AG09319 (cell line): Measurements from ENCODE around the gene HELQ.

Experiments
- DNase-seq: peaks from one replicate; pipeline ENCODE4 v3.0.0-alpha.2; 2010; ENCODE audit warnings: low read depth; ENCODE audit errors: extremely low read depth
- TF ChIP-seq, protein P1 (sequence below): IDR thresholded peaks from 2 replicates; pipeline ENCODE4 v1.5.1; 2011; ENCODE audit warnings: low read depth, mild to moderate bottlenecking, inconsistent platforms, low read length, moderate library complexity

Gene HELQ

GRCh38 chr4:83489711-83490326 lies 34.2 kb upstream of the HELQ start:
- TF ChIP-seq, protein P1, sequence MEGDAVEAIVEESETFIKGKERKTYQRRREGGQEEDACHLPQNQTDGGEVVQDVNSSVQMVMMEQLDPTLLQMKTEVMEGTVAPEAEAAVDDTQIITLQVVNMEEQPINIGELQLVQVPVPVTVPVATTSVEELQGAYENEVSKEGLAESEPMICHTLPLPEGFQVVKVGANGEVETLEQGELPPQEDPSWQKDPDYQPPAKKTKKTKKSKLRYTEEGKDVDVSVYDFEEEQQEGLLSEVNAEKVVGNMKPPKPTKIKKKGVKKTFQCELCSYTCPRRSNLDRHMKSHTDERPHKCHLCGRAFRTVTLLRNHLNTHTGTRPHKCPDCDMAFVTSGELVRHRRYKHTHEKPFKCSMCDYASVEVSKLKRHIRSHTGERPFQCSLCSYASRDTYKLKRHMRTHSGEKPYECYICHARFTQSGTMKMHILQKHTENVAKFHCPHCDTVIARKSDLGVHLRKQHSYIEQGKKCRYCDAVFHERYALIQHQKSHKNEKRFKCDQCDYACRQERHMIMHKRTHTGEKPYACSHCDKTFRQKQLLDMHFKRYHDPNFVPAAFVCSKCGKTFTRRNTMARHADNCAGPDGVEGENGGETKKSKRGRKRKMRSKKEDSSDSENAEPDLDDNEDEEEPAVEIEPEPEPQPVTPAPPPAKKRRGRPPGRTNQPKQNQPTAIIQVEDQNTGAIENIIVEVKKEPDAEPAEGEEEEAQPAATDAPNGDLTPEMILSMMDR = no peak

DNA sequence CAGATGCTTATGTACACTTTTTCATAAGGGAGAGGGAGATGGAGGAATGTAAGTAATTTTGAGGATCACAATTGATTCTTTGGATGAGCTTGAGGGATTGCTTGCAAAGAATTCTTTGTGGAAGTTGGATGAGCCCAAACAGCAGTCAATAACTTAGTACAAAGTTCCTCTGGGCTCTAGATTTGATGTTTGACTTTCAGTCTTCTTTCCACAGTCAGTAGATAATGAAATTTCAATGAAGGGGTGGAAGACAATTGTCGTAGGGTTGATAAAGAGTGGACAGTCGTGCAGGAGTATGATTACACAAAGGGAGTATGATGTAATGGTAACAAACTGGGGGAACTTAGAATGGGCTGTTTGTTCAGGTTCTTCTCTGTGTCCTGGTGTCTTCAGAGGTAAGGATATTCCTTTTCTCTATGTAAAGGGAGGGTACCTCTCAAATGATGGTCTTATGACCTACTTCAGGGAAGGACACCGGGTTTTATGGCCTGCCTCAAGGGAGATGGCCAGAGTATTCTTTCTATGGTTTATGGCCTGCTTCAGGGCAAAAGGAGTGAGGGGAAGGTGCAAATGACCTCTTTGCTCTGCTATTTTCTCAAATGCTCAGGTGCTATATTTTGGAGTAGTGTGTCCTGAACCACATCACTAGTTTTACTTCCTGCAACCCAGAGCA lies 31.0 kb upstream of the HELQ start:
- no peak for DNase-seq
- TF ChIP-seq, protein P1 = no peak

More at GRCh38 chr4:83489711-83490326, 34.2 kb upstream of the HELQ start:
- DNase-seq = no peak

- DNase-seq = peak; percentile 79
- TF ChIP-seq, protein P1 = no peak
Measured at GRCh38 chr4:83484500-83485461, 29.2 kb upstream of the HELQ start, which contains the start of gene ABRAXAS1. ABRAXAS1 (minus strand) TSS chr4:83485100; CDS start chr4:83485072, 28 bp downstream.

DNA sequence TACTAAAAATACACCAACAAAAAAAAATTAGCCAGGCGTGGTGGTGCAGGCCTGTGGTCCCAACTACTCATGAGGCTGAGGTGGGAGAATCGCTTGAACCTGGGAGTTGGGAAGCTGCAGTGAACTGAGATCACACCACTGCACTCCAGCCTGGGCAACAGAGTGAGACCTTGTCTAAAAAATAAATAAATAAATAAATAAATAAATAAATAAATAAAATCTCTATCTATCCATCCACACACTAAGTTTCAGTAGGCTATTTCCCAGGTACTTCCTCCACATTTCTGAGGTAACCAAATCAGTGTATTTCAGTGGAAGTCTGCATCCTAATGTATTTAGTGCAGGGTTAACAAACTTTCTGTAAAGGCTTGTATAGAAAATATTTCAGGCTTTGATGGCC lies 18.3 kb upstream of the HELQ start:
- DNase-seq = no peak
- TF ChIP-seq, protein P1 = no peak

- no peak for DNase-seq
- TF ChIP-seq, protein P1 = no peak
Measured at GRCh38 chr4:83473423-83473822, 17.8 kb upstream of the HELQ start.

DNA sequence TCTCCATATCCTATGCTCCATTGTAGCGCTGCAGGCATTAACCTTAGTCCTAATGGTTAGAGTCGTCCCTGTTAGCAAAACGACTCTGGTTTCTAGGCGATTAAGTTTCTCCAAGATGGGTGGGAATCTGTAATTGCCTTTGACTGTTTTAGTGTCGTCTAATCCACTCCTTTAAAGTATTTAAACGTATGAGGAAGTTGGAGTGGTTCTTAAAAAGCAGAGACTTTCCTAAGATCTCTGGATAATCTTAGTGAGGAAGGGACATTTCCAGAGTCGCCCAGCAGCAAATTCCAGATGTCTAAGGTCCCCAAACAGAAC lies 520 bp upstream of the HELQ start:
- no peak for DNase-seq
- TF ChIP-seq, protein P1 = no peak
